Measurements from ENCODE around the gene CCDC184. TPM values are rescaled to one million over a fixed set of nuclear protein-coding genes. Genes with fewer than 3 reads are reported as not detected.

Gene CCDC184
- total RNA-seq, 2 donors from 2014 or later = 0.81 to 5.6 TPM

GRCh38 chr12:48198985-48199384, 15.5 kb downstream of the CCDC184 start:
- Histone ChIP-seq H3K36me3 (no peaks in the 10 kb centered on the region), H3K27ac (peak overlapping the region; percentile 98 to 99), H3K4me1 (ENCODE audit: control insufficient read depth in 1 of 2, low read depth in 2 of 2) (peaks cover 0 to 13% of the 10 kb centered on the region in 2 donors), H3K9me3 (no peaks in the 10 kb centered on the region), H3K27me3 (replicated peaks; ENCODE audit: insufficient read depth) (no peaks in the 10 kb centered on the region), H3K4me3 (peak overlapping the region; percentile 98)
- ATAC-seq (ENCODE audit: insufficient number of reproducible peaks, low FRiP score, low read depth) = no peak
- DNase-seq (ENCODE audit: low spot score) = no peak
- no peak for TF ChIP-seq CTCF (IDR thresholded peaks at IDR 0.05)

GRCh38 chr12:48199774-48200221, 16.4 kb downstream of the CCDC184 start:
- ATAC-seq (ENCODE audit: insufficient number of reproducible peaks, low FRiP score, low read depth) (no peak), DNase-seq (ENCODE audit: low spot score) (no peak)
- H3K9me3 ChIP-seq = peaks cover 2% of the 10 kb centered on the region
- H3K36me3 ChIP-seq = peaks cover 2% of the 10 kb centered on the region
- no peak overlapping the region for H3K27ac ChIP-seq
- peaks cover 0 to 13% of the 10 kb centered on the region in 2 donors for H3K4me1 ChIP-seq (ENCODE audit: control insufficient read depth in 1 of 2, low read depth in 2 of 2)
- no peaks in the 10 kb centered on the region for H3K27me3 ChIP-seq (replicated peaks; ENCODE audit: insufficient read depth)
- no peak overlapping the region for H3K4me3 ChIP-seq
- no peak for TF ChIP-seq CTCF (IDR thresholded peaks at IDR 0.05)

- Histone ChIP-seq H3K4me3 (no peak overlapping the region), H3K4me1 (ENCODE audit: control insufficient read depth in 1 of 2, low read depth in 2 of 2) (peaks cover 0 to 13% of the 10 kb centered on the region in 2 donors), H3K27ac (no peak overlapping the region), H3K36me3 (peaks cover 5% of the 10 kb centered on the region), H3K27me3 (replicated peaks; ENCODE audit: insufficient read depth) (no peaks in the 10 kb centered on the region), H3K9me3 (peaks cover 13% of the 10 kb centered on the region)
- DNase-seq (ENCODE audit: low spot score) (no peak), ATAC-seq (ENCODE audit: insufficient number of reproducible peaks, low FRiP score, low read depth) (no peak)
- no peak for TF ChIP-seq CTCF (IDR thresholded peaks at IDR 0.05)
Observed at GRCh38 chr12:48201091-48201490, 17.6 kb downstream of the CCDC184 start.

GRCh38 chr12:48201516-48201915, 18.1 kb downstream of the CCDC184 start:
- ATAC-seq (ENCODE audit: insufficient number of reproducible peaks, low FRiP score, low read depth) = no peak

GRCh38 chr12:48202766-48203165, 19.3 kb downstream of the CCDC184 start:
- Histone ChIP-seq H3K9me3 (peaks cover 25% of the 10 kb centered on the region), H3K36me3 (peaks cover 5% of the 10 kb centered on the region), H3K4me1 (ENCODE audit: control insufficient read depth in 1 of 2, low read depth in 2 of 2) (peaks cover 0 to 8% of the 10 kb centered on the region in 2 donors), H3K27ac (no peak overlapping the region), H3K4me3 (no peak overlapping the region), H3K27me3 (replicated peaks; ENCODE audit: insufficient read depth) (no peaks in the 10 kb centered on the region)
- ATAC-seq (ENCODE audit: insufficient number of reproducible peaks, low FRiP score, low read depth) (no peak), DNase-seq (ENCODE audit: low spot score) (no peak)
- TF ChIP-seq CTCF (IDR thresholded peaks at IDR 0.05) = no peak

More at GRCh38 chr12:48201516-48201915, 18.1 kb downstream of the CCDC184 start:
- TF ChIP-seq CTCF (IDR thresholded peaks at IDR 0.05) = no peak
- DNase-seq (ENCODE audit: low spot score) = no peak
- Histone ChIP-seq H3K9me3 (peaks cover 17% of the 10 kb centered on the region), H3K36me3 (peaks cover 5% of the 10 kb centered on the region), H3K27ac (no peak overlapping the region), H3K27me3 (replicated peaks; ENCODE audit: insufficient read depth) (no peaks in the 10 kb centered on the region), H3K4me1 (ENCODE audit: control insufficient read depth in 1 of 2, low read depth in 2 of 2) (peaks cover 0 to 13% of the 10 kb centered on the region in 2 donors), H3K4me3 (no peak overlapping the region)

Measured in thoracic aorta (tissue), 2 donors.